Activated CD4-positive, alpha-beta T cell treated with anti-CD3 and anti-CD28 coated beads for 48 hours (primary cell): ENCODE data around the gene SPTBN1.

ENCODE experiments used
- DNase-seq: peaks from one replicate; pipeline ENCODE4 v3.0.0-alpha.2; 2020

SPTBN1 gene

DNA sequence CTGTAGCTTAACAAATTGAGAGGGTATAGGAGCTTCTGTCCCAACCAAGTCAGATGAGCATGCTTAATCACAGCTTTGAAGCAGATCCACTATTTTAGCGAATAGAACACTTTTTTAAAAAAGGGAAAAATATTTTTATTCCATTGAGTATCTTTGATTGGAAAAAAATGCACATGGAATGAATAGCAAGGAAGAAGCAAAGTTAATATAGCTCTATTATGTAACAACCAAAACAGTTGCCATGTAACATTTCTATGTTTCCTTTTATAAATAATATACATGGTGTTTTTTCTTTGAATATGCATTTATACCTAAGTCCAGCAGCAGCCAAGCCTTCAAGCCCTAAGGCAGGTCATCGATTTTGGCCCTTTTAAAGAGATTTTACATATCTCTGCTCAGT lies 21.4 kb upstream of the SPTBN1 start:
- no peak for DNase-seq

- no peak for DNase-seq
These were observed 20.6 kb upstream of the SPTBN1 start for GRCh38 chr2:54435325-54436226.

DNA sequence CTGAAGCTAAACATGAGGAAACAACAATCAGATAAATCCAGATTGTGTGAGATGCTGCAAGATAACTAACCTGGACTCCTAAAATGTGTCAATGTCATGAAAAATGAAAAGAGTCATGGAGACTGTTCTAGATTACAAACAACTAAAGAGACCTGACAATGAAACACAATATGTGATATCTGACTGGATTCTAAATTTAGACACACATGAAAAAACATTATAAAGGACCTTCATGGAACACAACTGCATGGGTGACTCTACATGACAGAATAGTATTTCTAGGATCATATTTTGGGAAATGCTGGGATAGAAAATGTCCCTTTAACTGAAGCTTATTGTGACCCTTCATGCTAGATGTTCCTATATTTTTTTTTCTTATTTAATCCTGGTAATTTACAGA lies 18.5 kb upstream of the SPTBN1 start:
- no peak for DNase-seq

GRCh38 chr2:54438271-54438670 lies 17.9 kb upstream of the SPTBN1 start:
- no peak for DNase-seq

GRCh38 chr2:54439582-54439981 lies 16.5 kb upstream of the SPTBN1 start:
- no peak for DNase-seq

DNA sequence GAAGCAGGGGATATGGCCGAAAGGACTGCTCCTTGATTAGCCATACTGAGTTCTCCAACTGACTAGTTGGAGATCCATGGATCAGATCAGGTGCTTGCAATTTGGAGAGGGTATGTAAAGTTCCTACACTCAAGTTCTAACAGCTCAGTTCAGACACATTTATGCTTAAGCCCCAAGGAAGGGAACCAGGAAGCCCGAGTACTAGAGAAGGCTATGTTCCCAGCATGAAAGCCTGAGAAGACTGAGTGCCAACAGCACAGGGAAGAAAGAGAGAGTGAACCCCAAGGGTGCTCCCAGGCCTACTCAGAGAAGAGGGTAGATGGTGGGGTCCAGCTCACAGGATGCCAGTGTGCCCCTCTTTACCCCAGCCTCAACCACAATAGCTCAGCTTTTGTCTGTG lies 16.1 kb upstream of the SPTBN1 start:
- no peak for DNase-seq

- DNase-seq, result no peak
These were observed 11.6 kb upstream of the SPTBN1 start for GRCh38 chr2:54444503-54444902.

DNA sequence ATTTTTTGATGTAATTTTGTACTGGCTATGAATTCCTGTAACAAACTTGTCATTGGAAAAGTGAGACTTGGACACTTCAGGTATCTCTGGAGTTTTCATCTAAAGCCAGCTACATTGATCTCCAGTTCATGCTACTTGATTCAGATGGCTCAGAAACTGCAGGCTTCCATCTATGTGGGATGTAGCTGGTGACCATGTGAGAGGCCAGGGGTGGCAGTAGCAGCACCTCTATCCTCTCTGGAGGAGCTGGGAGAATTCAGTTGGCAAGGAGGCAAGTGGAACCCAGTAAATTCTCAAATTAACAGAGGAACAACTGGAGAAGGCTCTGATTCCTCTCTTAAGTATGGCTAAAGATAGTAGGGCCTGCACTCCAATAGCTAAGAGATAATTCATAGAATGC lies 10.0 kb upstream of the SPTBN1 start:
- no peak for DNase-seq

- DNase-seq, result no peak
These were observed 9.5 kb upstream of the SPTBN1 start for GRCh38 chr2:54446625-54447024.

GRCh38 chr2:54454548-54455130 lies 1.5 kb upstream of the SPTBN1 start:
- DNase-seq, result no peak

- no peak for DNase-seq
These were observed 980 bp upstream of the SPTBN1 start for GRCh38 chr2:54455131-54455562.

DNA sequence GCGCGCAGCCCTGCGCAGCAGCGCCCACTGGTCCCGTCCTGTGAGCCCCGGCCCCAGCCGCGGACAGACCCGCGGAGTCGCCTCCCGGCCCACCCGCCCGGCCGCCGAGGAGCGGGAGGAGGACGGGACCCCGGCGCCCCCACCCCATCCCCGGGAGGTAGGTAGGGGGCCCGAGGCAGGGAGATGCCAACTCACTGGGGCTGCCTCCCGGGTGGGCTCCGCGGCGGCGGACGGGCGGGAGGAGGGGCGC lies 160 bp downstream of the SPTBN1 start:
- no peak for DNase-seq

DNA sequence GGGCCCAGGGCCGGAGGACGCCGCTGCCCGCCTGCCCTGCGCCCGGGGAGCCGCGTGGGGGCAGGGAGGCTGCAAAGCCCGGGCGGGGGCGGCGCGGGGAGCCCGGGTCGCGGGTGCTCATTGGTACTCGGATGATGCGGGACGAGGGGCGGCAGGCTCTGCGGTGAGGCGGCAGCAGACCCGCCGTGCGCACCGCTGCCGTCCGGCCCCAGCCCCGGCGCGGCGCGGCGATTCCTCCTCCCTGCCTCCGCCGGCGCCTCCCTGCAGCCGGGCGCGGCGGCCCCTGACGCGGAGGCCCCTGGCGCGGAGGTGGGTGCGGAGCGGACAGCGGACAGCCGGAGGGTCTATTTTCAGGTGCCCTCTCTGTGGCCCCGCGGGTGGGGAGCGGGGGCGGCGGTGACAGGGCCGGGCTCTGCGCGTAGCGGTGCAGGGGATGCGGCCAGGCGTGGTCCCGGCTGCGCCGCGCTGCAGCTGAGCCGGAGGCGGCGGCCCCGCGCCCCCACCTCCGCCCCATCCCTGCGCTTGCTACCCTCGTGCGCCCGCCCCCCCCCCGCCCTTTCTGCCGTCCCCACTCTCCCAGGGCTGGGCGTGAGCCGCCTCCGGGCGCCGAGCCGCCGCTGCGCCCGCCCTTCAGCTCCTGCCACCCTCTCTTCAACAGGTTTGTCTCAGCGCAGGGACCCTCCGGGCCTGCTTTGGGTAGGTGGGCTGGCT lies 640 bp downstream of the SPTBN1 start:
- DNase-seq, result peak; percentile 15

- peak; percentile 15 for DNase-seq
These were observed 1.3 kb downstream of the SPTBN1 start for GRCh38 chr2:54457323-54458023.

DNA sequence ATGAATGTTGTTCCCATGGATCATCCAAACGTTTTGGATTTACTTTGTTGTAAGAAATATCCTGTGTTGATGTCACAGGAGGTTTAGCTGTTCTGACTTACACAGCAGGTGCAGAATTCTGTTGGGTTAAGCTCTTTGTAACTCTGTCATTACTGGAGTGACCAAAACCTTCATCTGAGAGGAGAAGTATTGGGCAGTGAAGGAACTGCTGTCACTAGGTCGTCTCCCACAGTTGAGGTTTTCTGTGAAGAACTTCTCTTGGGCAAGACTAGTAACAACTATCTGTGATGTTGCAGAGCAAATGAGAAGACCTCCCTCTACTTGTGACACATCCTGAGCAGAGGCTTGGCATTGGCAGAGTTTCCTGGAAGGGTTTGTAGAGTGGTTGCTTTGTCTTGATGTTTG lies 2.9 kb downstream of the SPTBN1 start:
- DNase-seq, result no peak

- DNase-seq, result no peak
These were observed 5.1 kb downstream of the SPTBN1 start for GRCh38 chr2:54461261-54461660.

GRCh38 chr2:54464341-54464740 lies 8.2 kb downstream of the SPTBN1 start:
- DNase-seq, result no peak

- no peak for DNase-seq
These were observed 9.0 kb downstream of the SPTBN1 start for GRCh38 chr2:54465143-54465542.

DNA sequence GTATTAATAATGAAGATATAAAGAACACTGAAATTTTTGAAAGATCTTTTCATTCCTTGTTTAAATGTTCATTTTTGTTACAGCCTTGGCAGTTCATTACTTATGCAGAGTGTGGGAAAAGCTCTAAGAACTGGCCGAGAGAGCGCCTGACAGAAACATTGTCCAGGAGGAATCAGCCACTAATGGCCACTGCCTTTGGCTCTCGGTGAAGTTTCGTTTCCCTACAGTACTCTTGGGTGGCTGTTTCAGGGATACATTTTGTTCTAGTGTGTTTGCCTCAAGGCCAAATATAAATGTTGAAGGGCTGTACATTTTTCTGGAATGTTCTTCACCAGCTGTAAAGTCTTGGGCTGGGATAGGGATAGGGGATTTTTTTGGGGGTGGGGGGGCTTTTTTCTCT lies 10.7 kb downstream of the SPTBN1 start:
- DNase-seq, result no peak

DNA sequence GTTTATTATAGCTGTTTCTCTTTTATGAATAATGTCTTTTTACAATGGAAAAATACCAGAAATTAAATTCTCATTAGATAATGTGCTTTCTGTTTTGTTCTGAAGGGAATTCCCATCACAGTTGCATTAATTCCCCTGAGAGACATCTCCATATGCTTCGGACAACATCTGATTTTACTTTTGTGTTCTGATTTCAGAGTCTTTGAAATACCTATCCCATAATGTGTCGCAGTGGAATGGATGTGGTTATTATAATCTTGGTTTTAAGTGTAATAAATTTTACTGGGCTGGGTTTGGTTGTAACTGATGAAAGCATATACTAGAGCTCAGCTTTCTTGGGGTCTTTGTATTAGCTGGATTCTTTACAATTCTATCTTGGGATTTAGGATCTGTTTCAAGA lies 12.5 kb downstream of the SPTBN1 start:
- no peak for DNase-seq

- no peak for DNase-seq
These were observed 13.4 kb downstream of the SPTBN1 start for GRCh38 chr2:54469484-54470053.

- DNase-seq, result no peak
These were observed 14.3 kb downstream of the SPTBN1 start for GRCh38 chr2:54470266-54470938.
